Smooth muscle cell (in vitro differentiated cells): ENCODE results near the gene PRRX2. TPM values are rescaled to one million over a fixed set of nuclear protein-coding genes. Genes with fewer than 3 reads are reported as not detected.
A peak's percentile ranks its signal among the peaks of the same experiment; 100 is the strongest.

Source experiments
- DNase-seq: peaks from one replicate; lab custom pipeline; 2025; ENCODE audit not compliant: unreplicated experiment; lab: John Stamatoyannopoulos, UW
- H2AFZ ChIP-seq: fragments of 200-600 bp; sonication (generic); 2 replicates; pipeline ENCODE4 v1.6.0; 2016; ENCODE audit warnings: antibody characterized with exemption, low read depth, mild to moderate bottlenecking
- H3F3A ChIP-seq: fragments of 200-600 bp; sonication (generic); 2 replicates; pipeline ENCODE4 v1.6.0; 2017; ENCODE audit warnings: antibody characterized with exemption, low read depth
- H3K27ac ChIP-seq: fragments of 200-600 bp; sonication (generic); 2 replicates; pipeline ENCODE4 v1.5.1; 2016; ENCODE audit warnings: low read depth, mild to moderate bottlenecking
- H3K27me3 ChIP-seq: fragments of 200-600 bp; sonication (generic); 2 replicates; pipeline ENCODE4 v1.6.1; 2016; ENCODE audit warnings: low read depth, mild to moderate bottlenecking
- H3K36me3 ChIP-seq: fragments of 200-600 bp; sonication (generic); 2 replicates; pipeline ENCODE4 v1.5.1; 2016; ENCODE audit warnings: low read depth
- H3K4me1 ChIP-seq: fragments of 200-600 bp; sonication (generic); 2 replicates; pipeline ENCODE4 v1.5.1; 2016; ENCODE audit warnings: low read depth
- H3K4me2 ChIP-seq: fragments of 200-600 bp; sonication (generic); 2 replicates; pipeline ENCODE4 v1.6.0; 2016; ENCODE audit warnings: mild to moderate bottlenecking
- H3K4me3 ChIP-seq: fragments of 200-600 bp; sonication (generic); 2 replicates; pipeline ENCODE4 v1.5.1; 2016; ENCODE audit warnings: mild to moderate bottlenecking
- H3K79me2 ChIP-seq: fragments of 200-600 bp; sonication (generic); 2 replicates; pipeline ENCODE4 v1.6.0; 2016; ENCODE audit warnings: low read depth, mild to moderate bottlenecking
- H3K9ac ChIP-seq: fragments of 200-600 bp; sonication (generic); 2 replicates; pipeline ENCODE4 v1.6.0; 2016; ENCODE audit warnings: low read depth
- H3K9me3 ChIP-seq: fragments of 200-600 bp; sonication (generic); replicated peaks from 2 replicates; pipeline ENCODE4 v1.5.1; 2016; ENCODE audit warnings: low read depth
- H4K20me1 ChIP-seq: fragments of 200-600 bp; sonication (generic); 2 replicates; pipeline ENCODE4 v1.6.0; 2016; ENCODE audit warnings: low read depth
- CTCF ChIP-seq: fragments of 200-600 bp; sonication (generic); IDR thresholded peaks from 2 replicates; pipeline ENCODE4 v1.5.1; 2017; ENCODE audit warnings: borderline replicate concordance, mild to moderate bottlenecking, antibody characterized with exemption; ENCODE audit not compliant: insufficient read depth, poor library complexity, severe bottlenecking
- WGBS: methylation state at CpG from one replicate; pipeline ENCODE4 v1.1.7; 2016; ENCODE audit warnings: low lambda C conversion rate; 5-methylcytosine and 5-hydroxymethylcytosine counted together
- polyA plus RNA-seq: library from polyadenylated mRNA; unstranded; fragments of >200 nt; fragmentation: Nextera tagmentation; extraction: Ambion mirVana; gene quantifications from 2 replicates; pipeline ENCODE4 v1.2.1, GENCODE V29; 2016
- total RNA-seq: library from RNA; depleted of rRNA; stranded (reverse); fragments of >200 nt; gene quantifications from 2 replicates; pipeline ENCODE4 v1.2.3, GENCODE V29; 2014

The PRRX2 gene
- total and polyA plus RNA-seq, 2 experiments from 2014 or later, result 87.7 to 234 TPM

- Histone ChIP-seq H3K27ac (peak overlapping the region; percentile 91), H3K4me2 (peak overlapping the region; percentile 85), H3K36me3 (no peaks in the 10 kb centered on the region), H4K20me1 (no peaks in the 10 kb centered on the region), H3K9me3 (no peaks in the 10 kb centered on the region), H3K79me2 (peaks cover 5% of the 10 kb centered on the region), H3K9ac (peak overlapping the region; percentile 73), H3F3A (peaks cover 19% of the 10 kb centered on the region), H3K27me3 (no peaks in the 10 kb centered on the region), H3K4me3 (peak overlapping the region; percentile 50), H3K4me1 (peaks cover 14% of the 10 kb centered on the region), H2AFZ (peak overlapping the region; percentile 26)
- DNase-seq, result no peak
- TF ChIP-seq CTCF, result no peak
- 42% methylated on average over 31 of the region's 31 CpGs for WGBS
Measured at GRCh38 chr9:129751841-129752801, 86.7 kb downstream of the PRRX2 start.

DNA sequence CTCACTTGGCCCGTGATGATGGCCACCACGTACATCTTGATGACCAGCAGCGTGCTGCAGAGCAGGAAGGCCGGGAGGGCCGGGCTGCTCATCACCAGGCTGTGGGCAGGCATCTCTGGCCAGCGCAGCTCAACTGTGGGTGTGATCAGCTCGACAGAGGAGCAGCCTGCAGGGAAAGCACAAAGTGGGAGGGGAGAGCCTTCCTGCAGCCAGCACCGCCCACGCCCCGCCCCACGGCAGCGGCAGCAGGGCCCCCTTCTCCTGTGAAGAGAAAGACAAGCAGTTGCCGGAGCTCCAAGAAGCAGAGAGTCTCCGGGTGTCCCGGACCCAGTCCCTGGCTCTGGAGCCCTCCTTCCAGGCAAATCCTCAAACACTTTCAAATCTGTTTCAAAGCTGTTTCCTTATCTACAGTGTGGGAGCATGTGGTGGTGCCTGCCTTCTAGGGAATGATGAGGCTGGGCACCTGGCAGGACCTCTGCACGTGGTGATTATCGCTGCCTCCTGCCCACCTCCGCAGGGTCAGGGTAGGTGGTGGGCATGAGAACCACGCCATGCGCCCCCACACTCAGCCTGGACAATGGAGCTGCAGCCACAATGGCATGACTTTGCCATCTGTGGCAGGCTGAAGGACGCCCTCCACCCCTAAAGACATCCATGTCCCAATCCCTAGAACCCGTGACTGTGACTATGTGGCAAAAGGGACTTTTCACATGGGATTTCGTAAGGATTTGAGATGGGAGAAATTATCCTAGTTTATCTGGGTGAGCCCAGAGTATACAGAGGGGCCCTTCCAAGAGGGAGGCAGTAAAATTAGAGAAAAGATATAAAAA, 87.7 kb downstream of the PRRX2 start, which contains the start of gene PTGES:
TSS of gene PTGES (minus strand) at position 143 of the 830 bp plus-strand sequence. CDS start at position 113, 30 bp downstream.
- Histone ChIP-seq H3K4me3 (peak within 1 kb of the TSS; percentile 50), H3K4me1 (peaks cover 14% of the 10 kb centered on the region), H3K9me3 (no peaks in the 10 kb centered on the region), H3K4me2 (peak within 1 kb of the TSS; percentile 85), H3K36me3 (no peaks in the 10 kb centered on the region), H4K20me1 (no peaks in the 10 kb centered on the region), H3K27ac (peak within 1 kb of the TSS; percentile 91), H3F3A (peaks cover 19% of the 10 kb centered on the region), H2AFZ (peak within 1 kb of the TSS; percentile 26), H3K27me3 (no peaks in the 10 kb centered on the region), H3K9ac (peak within 1 kb of the TSS; percentile 73), H3K79me2 (peaks cover 5% of the 10 kb centered on the region)
- DNase-seq, result peak; percentile 77
- TF ChIP-seq CTCF, result no peak
- WGBS, result 23% methylated on average over 23 of the region's 23 CpGs

DNA sequence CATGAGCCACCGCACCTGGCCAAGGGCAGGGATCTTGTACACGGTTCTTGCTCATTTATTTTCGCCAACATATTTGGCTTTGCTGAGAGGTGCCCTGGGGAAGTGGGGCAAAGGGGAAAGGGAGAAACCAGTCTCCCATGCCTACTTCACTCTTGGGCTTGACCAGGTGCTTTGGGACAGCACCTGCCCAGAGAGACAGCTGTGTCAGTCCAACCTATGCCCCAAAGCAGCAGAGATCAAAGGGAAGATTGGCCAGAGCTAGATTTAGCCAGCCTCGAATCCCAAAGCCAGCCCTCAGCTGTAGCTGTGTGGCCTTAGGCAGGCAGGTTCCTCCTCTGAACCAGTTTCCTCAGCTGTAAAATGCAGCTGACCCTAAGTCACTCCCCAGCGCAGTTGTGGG, 89.7 kb downstream of the PRRX2 start:
- H3K79me2 ChIP-seq, result peaks cover 5% of the 10 kb centered on the region
- H3F3A ChIP-seq, result peaks cover 10% of the 10 kb centered on the region
- WGBS, result 90% methylated on average over 5 of the region's 5 CpGs
- TF ChIP-seq CTCF, result no peak
- no peaks in the 10 kb centered on the region for H3K9me3 ChIP-seq
- no peak overlapping the region for H3K4me3 ChIP-seq
- DNase-seq, result no peak
- H3K9ac ChIP-seq, result no peak overlapping the region
- H3K27ac ChIP-seq, result no peak overlapping the region
- H3K4me2 ChIP-seq, result no peak overlapping the region
- no peaks in the 10 kb centered on the region for H4K20me1 ChIP-seq
- peaks cover 14% of the 10 kb centered on the region for H3K4me1 ChIP-seq
- no peaks in the 10 kb centered on the region for H3K36me3 ChIP-seq
- H2AFZ ChIP-seq, result no peak overlapping the region
- no peaks in the 10 kb centered on the region for H3K27me3 ChIP-seq
